ENCODE results near the gene CFAP20DC.

Gene CFAP20DC

GRCh38 chr3:58731673-58732072, 318.2 kb downstream of the CFAP20DC start:
- WGBS, 2 donors (ENCODE audit: extremely low coverage in 2 of 2, insufficient read length in 2 of 2, insufficient replicate concordance in 1 of 2) = no CpG with 5 or more reads among the region's 5 CpGs
- no peak overlapping the region for H3K4ac ChIP-seq (ENCODE audit: low read length)
- no peak overlapping the region for H3K14ac ChIP-seq (ENCODE audit: low read length)
- no peaks in the 10 kb centered on the region for H3K4me1 ChIP-seq (ENCODE audit: control insufficient read depth in 2 of 2, insufficient read depth in 1 of 2, low read depth in 1 of 2, low read length in 2 of 2)
- H2AFZ ChIP-seq (ENCODE audit: low read length) = no peak overlapping the region
- H4K91ac ChIP-seq (ENCODE audit: low read depth, low read length, poor library complexity) = no peak overlapping the region
- H3K9me3 ChIP-seq (replicated peaks in 1 of 2; ENCODE audit: control insufficient read depth in 2 of 2, insufficient read depth in 1 of 2, low read depth in 1 of 2, low read length in 2 of 2) = no peaks in the 10 kb centered on the region
- H2AK5ac ChIP-seq (ENCODE audit: low read depth, low read length) = no peak overlapping the region
- H2BK15ac ChIP-seq (ENCODE audit: low read length) = no peak overlapping the region
- H3K27ac ChIP-seq (replicated peaks; ENCODE audit: low read length) = no peak overlapping the region
- H4K8ac ChIP-seq (ENCODE audit: low read depth, low read length) = no peak overlapping the region
- H3K9ac ChIP-seq (ENCODE audit: low read depth, low read length, poor library complexity) = no peak overlapping the region
- H3K79me1 ChIP-seq (ENCODE audit: low read depth, low read length) = no peaks in the 10 kb centered on the region
- no peaks in the 10 kb centered on the region for H3K36me3 ChIP-seq (replicated peaks in 1 of 2; ENCODE audit: control insufficient read depth in 2 of 2, insufficient read depth in 2 of 2, low read length in 2 of 2)
- no peak overlapping the region for H3K23ac ChIP-seq (ENCODE audit: low read depth, low read length, poor library complexity)
- H3K27me3 ChIP-seq (ENCODE audit: control insufficient read depth in 3 of 3, insufficient read depth in 3 of 3, low read depth in 1 of 3, low read length in 3 of 3) = no peaks in the 10 kb centered on the region
- no peak overlapping the region for H2BK12ac ChIP-seq (ENCODE audit: low read length)
- no peak overlapping the region for H3K18ac ChIP-seq (ENCODE audit: low read length)
- no peak overlapping the region for H3K4me3 ChIP-seq (ENCODE audit: low read length in 2 of 2)
- no peak overlapping the region for H3K4me2 ChIP-seq (ENCODE audit: insufficient read depth, low read length, poor library complexity, severe bottlenecking)
- no peak overlapping the region for H2BK5ac ChIP-seq (ENCODE audit: low read length)
- DNase-seq (ENCODE audit: low spot score) = no peak
- no peak overlapping the region for H2BK120ac ChIP-seq (ENCODE audit: low read depth, low read length)

DNA sequence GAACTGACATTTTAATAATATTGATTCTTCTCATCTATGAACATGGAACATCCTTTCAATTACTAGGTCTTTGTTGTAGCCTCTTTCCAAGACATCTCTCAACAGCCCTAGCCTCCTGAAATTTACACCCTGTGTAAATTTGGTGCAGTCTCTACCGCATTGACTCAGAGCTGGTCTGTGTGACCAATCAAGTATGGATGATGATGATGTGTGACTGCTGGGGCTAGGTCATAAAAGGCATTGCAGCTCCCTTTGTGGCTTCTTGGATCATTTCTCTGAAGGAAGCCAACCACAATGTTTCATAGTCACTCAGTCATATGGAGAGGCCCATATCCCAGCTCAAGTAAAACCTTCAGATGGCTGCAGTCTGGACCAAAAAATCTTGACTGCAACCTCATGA, 321.1 kb downstream of the CFAP20DC start:
- Histone ChIP-seq H2BK5ac (ENCODE audit: low read length) (no peak overlapping the region), H2AK5ac (ENCODE audit: low read depth, low read length) (no peak overlapping the region), H4K8ac (ENCODE audit: low read depth, low read length) (no peak overlapping the region), H3K23ac (ENCODE audit: low read depth, low read length, poor library complexity) (no peak overlapping the region), H3K18ac (ENCODE audit: low read length) (no peak overlapping the region), H3K14ac (ENCODE audit: low read length) (no peak overlapping the region), H2BK120ac (ENCODE audit: low read depth, low read length) (no peak overlapping the region), H3K4me3 (ENCODE audit: low read length in 2 of 2) (no peak overlapping the region), H2AFZ (ENCODE audit: low read length) (no peak overlapping the region), H3K9ac (ENCODE audit: low read depth, low read length, poor library complexity) (no peak overlapping the region), H3K27ac (replicated peaks; ENCODE audit: low read length) (no peak overlapping the region), H3K4ac (ENCODE audit: low read length) (no peak overlapping the region), H3K9me3 (replicated peaks in 1 of 2; ENCODE audit: control insufficient read depth in 2 of 2, insufficient read depth in 1 of 2, low read depth in 1 of 2, low read length in 2 of 2) (no peaks in the 10 kb centered on the region), H3K79me1 (ENCODE audit: low read depth, low read length) (no peaks in the 10 kb centered on the region), H2BK12ac (ENCODE audit: low read length) (no peak overlapping the region), H4K91ac (ENCODE audit: low read depth, low read length, poor library complexity) (no peak overlapping the region), H3K36me3 (replicated peaks in 1 of 2; ENCODE audit: control insufficient read depth in 2 of 2, insufficient read depth in 2 of 2, low read length in 2 of 2) (no peaks in the 10 kb centered on the region), H3K4me2 (ENCODE audit: insufficient read depth, low read length, poor library complexity, severe bottlenecking) (no peak overlapping the region), H3K27me3 (ENCODE audit: control insufficient read depth in 3 of 3, insufficient read depth in 3 of 3, low read depth in 1 of 3, low read length in 3 of 3) (no peaks in the 10 kb centered on the region), H2BK15ac (ENCODE audit: low read length) (no peak overlapping the region), H3K4me1 (ENCODE audit: control insufficient read depth in 2 of 2, insufficient read depth in 1 of 2, low read depth in 1 of 2, low read length in 2 of 2) (peaks cover 0 to 4% of the 10 kb centered on the region in 2 donors)
- DNase-seq (ENCODE audit: low spot score) = no peak
- WGBS, 2 donors (ENCODE audit: extremely low coverage in 2 of 2, insufficient read length in 2 of 2, insufficient replicate concordance in 1 of 2) = no CpG with 5 or more reads among the region's 1 CpG

DNA sequence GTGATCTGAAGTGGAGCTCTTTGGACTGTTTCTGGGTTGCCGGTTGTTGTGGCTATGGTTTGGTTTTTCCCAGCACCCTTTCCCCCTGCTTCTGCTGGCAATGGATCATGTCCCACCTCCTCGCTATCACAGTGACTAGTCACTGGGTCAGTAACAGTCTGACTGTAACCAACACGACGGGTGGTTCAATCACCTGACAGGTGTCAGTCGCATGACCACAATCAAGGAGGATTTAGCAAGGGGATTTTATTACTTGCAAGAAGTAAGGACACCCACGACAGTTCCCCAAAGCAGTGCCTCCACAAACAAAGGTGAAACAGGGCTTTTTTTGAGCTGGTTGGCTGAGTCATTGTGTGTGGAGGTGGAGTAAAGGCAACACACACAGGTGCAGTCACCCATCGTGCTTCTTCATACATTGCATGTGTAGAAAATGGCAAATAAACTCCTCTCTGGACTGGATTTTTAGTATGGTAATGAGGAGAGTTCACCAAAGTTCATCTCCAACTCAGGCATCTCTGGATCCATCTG, 324.4 kb downstream of the CFAP20DC start:
- Histone ChIP-seq H3K36me3 (replicated peaks in 1 of 2; ENCODE audit: control insufficient read depth in 2 of 2, insufficient read depth in 2 of 2, low read length in 2 of 2) (no peaks in the 10 kb centered on the region), H2BK12ac (ENCODE audit: low read length) (no peak overlapping the region), H3K27me3 (ENCODE audit: control insufficient read depth in 3 of 3, insufficient read depth in 3 of 3, low read depth in 1 of 3, low read length in 3 of 3) (no peaks in the 10 kb centered on the region), H3K4me3 (ENCODE audit: low read length in 2 of 2) (no peak overlapping the region), H2AFZ (ENCODE audit: low read length) (no peak overlapping the region), H3K4me1 (ENCODE audit: control insufficient read depth in 2 of 2, insufficient read depth in 1 of 2, low read depth in 1 of 2, low read length in 2 of 2) (peaks cover 0 to 6% of the 10 kb centered on the region in 2 donors), H4K91ac (ENCODE audit: low read depth, low read length, poor library complexity) (no peak overlapping the region), H2BK15ac (ENCODE audit: low read length) (no peak overlapping the region), H3K14ac (ENCODE audit: low read length) (no peak overlapping the region), H2BK5ac (ENCODE audit: low read length) (no peak overlapping the region), H3K4ac (ENCODE audit: low read length) (no peak overlapping the region), H2AK5ac (ENCODE audit: low read depth, low read length) (no peak overlapping the region), H3K18ac (ENCODE audit: low read length) (no peak overlapping the region), H3K9me3 (replicated peaks in 1 of 2; ENCODE audit: control insufficient read depth in 2 of 2, insufficient read depth in 1 of 2, low read depth in 1 of 2, low read length in 2 of 2) (no peaks in the 10 kb centered on the region), H3K23ac (ENCODE audit: low read depth, low read length, poor library complexity) (no peak overlapping the region), H3K27ac (replicated peaks; ENCODE audit: low read length) (no peak overlapping the region), H3K79me1 (ENCODE audit: low read depth, low read length) (no peaks in the 10 kb centered on the region), H3K9ac (ENCODE audit: low read depth, low read length, poor library complexity) (no peak overlapping the region), H2BK120ac (ENCODE audit: low read depth, low read length) (no peak overlapping the region), H4K8ac (ENCODE audit: low read depth, low read length) (no peak overlapping the region), H3K4me2 (ENCODE audit: insufficient read depth, low read length, poor library complexity, severe bottlenecking) (no peak overlapping the region)
- WGBS, 2 donors (ENCODE audit: extremely low coverage in 2 of 2, insufficient read length in 2 of 2, insufficient replicate concordance in 1 of 2) = no CpG with 5 or more reads among the region's 7 CpGs
- DNase-seq (ENCODE audit: low spot score) = no peak

DNA sequence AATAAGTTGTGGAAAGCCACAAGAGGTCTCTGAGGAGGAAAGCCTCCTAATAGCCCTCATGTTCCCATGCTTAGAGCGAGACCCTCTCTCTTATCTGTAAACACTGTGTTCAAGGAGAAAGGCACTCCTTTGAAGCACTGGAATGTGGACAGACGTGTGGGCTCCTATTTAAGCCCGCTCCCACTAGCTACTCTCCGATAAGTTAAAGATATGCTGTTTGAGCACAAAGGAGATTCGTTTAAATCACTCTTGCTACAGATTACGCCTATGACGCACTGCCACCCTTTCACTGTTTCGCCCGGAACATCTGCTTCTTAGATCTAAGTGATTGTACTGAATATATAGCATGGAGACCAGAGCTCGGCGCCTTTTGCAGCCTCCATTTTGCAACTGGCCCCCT, 325.5 kb downstream of the CFAP20DC start:
- Histone ChIP-seq H3K27me3 (ENCODE audit: control insufficient read depth in 3 of 3, insufficient read depth in 3 of 3, low read depth in 1 of 3, low read length in 3 of 3) (no peaks in the 10 kb centered on the region), H3K79me1 (ENCODE audit: low read depth, low read length) (no peaks in the 10 kb centered on the region), H2BK120ac (ENCODE audit: low read depth, low read length) (no peak overlapping the region), H4K91ac (ENCODE audit: low read depth, low read length, poor library complexity) (no peak overlapping the region), H3K23ac (ENCODE audit: low read depth, low read length, poor library complexity) (no peak overlapping the region), H3K27ac (replicated peaks; ENCODE audit: low read length) (no peak overlapping the region), H2BK12ac (ENCODE audit: low read length) (no peak overlapping the region), H3K4me3 (ENCODE audit: low read length in 2 of 2) (no peak overlapping the region), H2AFZ (ENCODE audit: low read length) (no peak overlapping the region), H2BK5ac (ENCODE audit: low read length) (no peak overlapping the region), H3K36me3 (replicated peaks in 1 of 2; ENCODE audit: control insufficient read depth in 2 of 2, insufficient read depth in 2 of 2, low read length in 2 of 2) (no peaks in the 10 kb centered on the region), H3K4me1 (ENCODE audit: control insufficient read depth in 2 of 2, insufficient read depth in 1 of 2, low read depth in 1 of 2, low read length in 2 of 2) (peaks cover 0 to 6% of the 10 kb centered on the region in 2 donors), H3K9ac (ENCODE audit: low read depth, low read length, poor library complexity) (no peak overlapping the region), H3K18ac (ENCODE audit: low read length) (no peak overlapping the region), H2AK5ac (ENCODE audit: low read depth, low read length) (no peak overlapping the region), H4K8ac (ENCODE audit: low read depth, low read length) (no peak overlapping the region), H3K9me3 (replicated peaks in 1 of 2; ENCODE audit: control insufficient read depth in 2 of 2, insufficient read depth in 1 of 2, low read depth in 1 of 2, low read length in 2 of 2) (no peaks in the 10 kb centered on the region), H3K14ac (ENCODE audit: low read length) (no peak overlapping the region), H2BK15ac (ENCODE audit: low read length) (no peak overlapping the region), H3K4ac (ENCODE audit: low read length) (no peak overlapping the region), H3K4me2 (ENCODE audit: insufficient read depth, low read length, poor library complexity, severe bottlenecking) (no peak overlapping the region)
- WGBS, 2 donors (ENCODE audit: extremely low coverage in 2 of 2, insufficient read length in 2 of 2, insufficient replicate concordance in 1 of 2) = no CpG with 5 or more reads among the region's 11 CpGs
- no peak for DNase-seq (ENCODE audit: low spot score)

Measured in neuronal stem cell (in vitro differentiated cells).